NCI-H446 (cell line): ENCODE data around the gene MRAP.

Experiments
- DNase-seq, 2 experiments: peaks; one replicate each; lab custom pipeline; 2025; lab: John Stamatoyannopoulos, UW

Gene MRAP

DNA sequence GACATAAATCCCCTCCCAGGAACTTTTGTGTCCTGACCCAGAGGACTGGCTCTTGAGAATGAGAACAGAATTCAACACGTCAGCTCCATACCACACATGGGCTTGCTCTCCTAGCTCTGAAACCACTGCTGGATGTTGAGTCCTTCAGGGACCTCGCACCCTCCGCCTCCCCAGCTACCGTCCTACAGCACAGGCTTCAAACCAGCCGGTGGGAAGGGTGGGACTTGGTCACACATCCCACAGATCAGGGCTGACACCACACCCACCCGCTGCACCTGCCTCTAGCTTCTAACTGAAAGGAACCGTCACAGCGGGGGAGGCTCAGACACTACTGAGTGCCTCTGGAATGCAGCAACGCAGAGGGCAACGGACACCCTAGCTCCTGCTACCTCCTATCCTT is 24.0 kb downstream of the MRAP start:
- no peak for DNase-seq

DNA sequence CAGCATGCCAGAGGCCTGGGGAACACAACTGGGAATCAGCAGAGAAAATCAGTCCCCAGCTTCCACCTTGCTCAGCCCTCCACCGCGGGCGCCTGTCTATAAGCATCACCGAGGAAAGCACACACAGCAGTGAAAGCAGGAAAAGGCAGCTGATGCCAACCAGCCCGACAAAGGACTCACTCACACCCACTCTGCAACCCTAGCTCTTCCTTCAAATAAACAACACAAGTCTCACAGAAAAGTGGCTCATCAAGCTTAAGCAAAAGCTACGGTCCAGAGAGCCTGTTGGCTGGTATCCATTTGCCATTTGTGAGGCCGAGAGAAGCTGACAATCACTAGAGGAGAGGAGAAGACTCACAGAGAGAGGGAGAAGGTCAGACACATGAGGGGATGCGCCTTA is 27.1 kb downstream of the MRAP start:
- DNase-seq, result peak in 1 of 2 experiments; percentile 13

DNA sequence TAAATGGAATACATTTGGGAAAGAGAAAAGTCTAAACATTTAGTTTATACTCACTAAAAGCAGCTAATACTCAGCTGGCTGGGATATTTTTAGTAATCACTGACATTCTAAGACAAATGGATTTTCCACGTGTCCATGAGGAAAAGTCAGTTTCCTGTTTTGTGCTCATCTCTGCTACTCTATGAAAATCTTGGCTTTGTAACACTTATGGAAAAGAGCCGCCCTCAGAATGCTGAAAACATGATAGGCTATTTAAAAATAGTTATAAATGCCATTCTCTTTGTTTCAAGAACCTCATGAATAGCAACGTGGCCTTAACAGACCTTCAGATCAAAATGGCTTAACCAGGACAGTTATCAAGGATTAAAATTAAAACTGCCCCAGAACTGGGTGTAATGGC is 29.9 kb downstream of the MRAP start:
- no peak for DNase-seq

- DNase-seq, result no peak
Measured at GRCh38 chr21:32329331-32329730, 30.7 kb downstream of the MRAP start.

GRCh38 chr21:32329776-32330175 is 31.1 kb downstream of the MRAP start:
- no peak for DNase-seq

DNA sequence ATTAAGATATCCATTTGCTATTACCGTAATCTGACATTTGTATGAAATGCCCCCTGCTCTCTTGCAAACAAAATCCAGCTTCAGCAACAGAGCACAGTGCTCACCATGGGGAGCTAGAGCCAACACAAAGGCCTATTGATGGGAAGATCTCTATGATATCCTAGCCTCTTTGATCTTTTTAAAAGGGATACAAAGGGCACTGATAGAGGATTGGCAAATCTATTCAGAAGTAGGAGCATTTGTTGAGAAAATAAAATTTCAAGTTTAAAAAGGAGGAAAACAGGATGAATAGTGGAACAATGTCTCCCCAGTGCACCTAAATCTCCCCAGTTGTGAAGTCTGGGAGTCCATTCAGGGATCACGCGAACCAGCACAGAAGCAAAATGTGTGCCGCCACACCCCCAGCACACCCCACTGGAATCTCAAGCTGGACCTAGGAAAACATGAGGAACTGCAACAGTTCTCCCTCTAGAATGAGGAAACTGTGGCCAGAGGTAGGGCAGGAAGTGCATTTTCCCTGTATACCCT is 32.2 kb downstream of the MRAP start:
- DNase-seq, result no peak

DNA sequence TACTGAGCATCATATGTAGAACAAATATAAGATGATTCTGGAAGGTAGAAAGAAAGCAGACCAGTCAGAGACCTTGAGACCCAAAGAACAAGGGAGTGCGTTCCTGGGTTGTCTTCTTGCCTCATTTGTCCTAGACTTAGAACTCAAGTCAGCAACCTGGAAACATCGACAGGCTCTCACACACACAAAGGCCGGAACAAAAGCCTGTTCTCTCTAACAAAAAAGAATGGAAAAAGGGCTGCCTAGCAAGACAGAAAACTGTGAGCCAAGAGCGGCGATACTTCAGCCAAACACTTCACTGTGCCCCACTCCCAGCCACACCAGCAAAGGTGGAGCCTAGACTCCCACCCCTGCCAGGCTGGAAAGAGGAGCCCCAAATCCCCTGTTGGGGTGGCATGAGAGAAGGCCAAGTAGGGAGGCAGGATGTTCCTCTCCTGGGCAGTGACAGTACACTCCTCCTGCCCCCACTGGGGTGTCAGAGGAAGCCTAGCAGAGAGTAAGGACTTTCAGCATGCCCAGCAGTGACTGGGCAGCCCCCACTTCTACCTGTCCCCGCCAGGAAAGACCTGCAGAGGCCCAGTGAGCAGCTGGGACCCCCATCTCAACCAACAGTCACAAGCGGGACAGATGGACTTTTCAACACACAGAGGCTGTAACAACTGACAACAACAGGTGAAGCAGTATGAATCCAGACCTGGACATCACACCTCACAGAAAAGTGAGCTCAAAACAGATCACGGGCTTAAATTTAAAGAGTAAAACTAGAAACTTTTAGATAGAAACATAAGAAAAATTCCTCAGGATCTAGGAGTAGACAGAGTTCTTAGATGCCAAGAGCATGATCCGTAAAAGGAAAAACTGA is 33.0 kb downstream of the MRAP start:
- DNase-seq, result no peak

DNA sequence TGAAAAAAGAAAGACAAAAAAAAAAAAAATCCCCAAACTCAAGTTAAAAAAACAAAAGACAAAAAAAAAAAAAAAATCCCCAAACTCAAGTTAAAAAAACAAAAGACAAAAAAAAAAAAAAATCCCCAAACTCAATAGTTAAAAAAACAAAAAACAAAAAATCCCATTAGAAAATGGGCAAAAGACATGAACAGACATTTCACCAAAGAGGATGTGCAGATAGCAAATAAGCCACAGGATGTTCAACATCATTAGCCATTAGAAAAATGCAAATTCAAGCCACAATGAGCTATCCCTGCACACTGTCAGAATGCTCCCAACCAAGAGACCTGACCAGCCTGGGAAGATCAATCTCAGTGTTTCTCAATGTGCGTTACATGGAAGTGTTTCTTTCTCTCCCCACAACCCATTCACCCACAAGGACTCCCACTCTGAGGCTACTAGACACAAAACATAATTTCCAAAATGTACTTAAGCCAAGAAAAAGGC is 33.9 kb downstream of the MRAP start:
- DNase-seq, result no peak

- no peak for DNase-seq
Measured at GRCh38 chr21:32333953-32334673, 35.5 kb downstream of the MRAP start.

GRCh38 chr21:32334980-32335531 is 36.4 kb downstream of the MRAP start:
- DNase-seq, result peak; percentile 59 to 91

GRCh38 chr21:32335601-32336575 is 37.2 kb downstream of the MRAP start:
- DNase-seq, result peak in 1 of 2 experiments; percentile 57

DNA sequence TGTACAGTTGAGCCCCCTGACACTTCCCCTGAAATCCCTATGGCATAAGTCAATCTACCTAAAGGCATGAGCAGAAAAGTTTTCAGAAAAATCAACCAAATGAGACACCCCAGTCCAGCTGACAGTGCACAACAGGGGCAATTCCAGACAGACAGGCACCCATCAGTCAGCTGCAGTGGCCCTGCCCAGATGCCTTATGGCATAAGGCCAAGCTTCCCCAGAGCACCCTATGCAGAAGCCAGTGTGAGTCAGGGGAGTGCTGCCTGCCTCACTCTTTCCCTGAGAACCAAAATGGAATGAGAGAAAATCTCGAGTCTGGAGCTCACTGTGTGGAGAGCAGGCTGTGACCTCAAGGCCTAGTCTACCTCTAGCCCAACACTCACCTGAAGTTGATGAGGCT is 38.1 kb downstream of the MRAP start:
- DNase-seq, result peak in 1 of 2 experiments; percentile 69

DNA sequence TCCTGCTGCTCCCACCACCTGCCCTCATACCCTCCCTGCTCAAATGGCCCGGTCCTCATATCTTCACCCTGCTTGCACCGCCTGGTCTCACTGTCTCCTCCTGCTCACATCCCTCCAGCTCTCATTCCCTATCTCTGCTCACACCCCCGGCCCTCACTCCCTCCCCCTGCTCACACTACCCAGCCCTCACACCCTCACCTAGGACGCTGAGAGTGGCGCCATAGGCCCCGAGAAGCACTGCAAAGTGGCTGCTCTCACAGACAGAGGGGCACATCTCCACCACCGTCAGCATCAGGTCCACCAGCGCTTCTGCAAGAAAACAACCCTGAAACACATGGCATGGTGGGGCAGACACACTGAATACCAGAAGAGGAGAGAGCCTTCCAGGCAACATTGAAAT is 38.6 kb downstream of the MRAP start:
- DNase-seq, result no peak

DNA sequence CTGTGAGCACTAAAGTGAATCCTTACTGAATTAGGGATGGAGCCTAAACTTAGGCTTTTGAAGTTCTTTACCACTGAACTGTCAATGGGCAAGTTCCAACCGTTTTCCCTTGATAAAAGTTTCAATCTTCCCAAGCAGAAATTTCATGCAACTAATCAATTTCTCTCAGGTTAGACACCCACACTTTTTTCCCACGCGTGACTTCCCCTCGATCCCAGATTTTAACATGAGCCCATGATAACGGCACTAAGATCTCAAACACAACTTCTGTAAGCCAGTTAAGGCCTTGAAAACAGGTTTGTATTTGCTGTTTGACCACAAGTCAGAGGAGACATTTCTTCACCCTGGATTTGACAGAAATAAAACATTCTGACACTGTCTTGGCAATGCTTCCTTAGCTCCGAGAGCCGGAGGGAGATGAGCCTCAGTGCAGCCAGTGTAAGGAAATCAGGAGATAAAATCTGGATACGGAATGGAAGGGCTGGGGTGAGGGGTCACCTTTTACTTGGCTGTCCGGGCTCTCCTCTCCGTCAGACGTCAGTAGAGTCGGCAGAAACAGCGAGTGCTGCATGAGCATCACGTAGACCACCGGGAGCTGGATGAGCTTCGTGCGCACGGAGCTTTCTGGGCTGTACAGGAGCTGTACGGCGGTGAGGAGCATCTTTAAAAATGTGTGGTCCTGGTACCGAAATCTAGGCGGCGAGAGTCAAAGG is 39.7 kb downstream of the MRAP start:
- DNase-seq, result no peak

- no peak for DNase-seq
Measured at GRCh38 chr21:32340863-32341848, 42.5 kb downstream of the MRAP start.

GRCh38 chr21:32346951-32347350 is 48.3 kb downstream of the MRAP start:
- no peak for DNase-seq

DNA sequence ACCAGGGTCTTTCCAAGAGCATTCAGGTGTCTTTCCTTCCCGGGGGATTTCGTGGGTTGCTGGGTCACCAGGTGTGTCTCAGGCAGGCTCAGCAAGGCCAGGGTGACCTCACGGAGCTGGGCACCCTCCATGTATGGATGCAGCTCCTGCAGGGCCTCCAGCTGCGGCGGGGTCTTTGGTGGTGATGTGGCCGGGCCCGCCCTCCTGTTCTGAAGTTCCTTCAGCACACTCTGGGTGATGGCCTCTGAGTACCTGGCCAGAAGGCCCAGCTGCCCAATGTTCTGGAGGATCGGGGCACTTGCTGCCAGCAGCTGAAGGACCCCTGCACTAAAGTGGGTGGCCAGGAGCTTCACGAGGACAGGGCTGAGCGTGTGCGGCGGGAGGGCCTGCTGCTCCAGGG is 48.7 kb downstream of the MRAP start:
- no peak for DNase-seq

GRCh38 chr21:32347977-32348376 is 49.3 kb downstream of the MRAP start:
- no peak for DNase-seq

GRCh38 chr21:32348604-32349332 is 50.1 kb downstream of the MRAP start:
- DNase-seq, result no peak
